Measurements from ENCODE around the gene SH3GL2.

- TF ChIP-seq, protein P1, sequence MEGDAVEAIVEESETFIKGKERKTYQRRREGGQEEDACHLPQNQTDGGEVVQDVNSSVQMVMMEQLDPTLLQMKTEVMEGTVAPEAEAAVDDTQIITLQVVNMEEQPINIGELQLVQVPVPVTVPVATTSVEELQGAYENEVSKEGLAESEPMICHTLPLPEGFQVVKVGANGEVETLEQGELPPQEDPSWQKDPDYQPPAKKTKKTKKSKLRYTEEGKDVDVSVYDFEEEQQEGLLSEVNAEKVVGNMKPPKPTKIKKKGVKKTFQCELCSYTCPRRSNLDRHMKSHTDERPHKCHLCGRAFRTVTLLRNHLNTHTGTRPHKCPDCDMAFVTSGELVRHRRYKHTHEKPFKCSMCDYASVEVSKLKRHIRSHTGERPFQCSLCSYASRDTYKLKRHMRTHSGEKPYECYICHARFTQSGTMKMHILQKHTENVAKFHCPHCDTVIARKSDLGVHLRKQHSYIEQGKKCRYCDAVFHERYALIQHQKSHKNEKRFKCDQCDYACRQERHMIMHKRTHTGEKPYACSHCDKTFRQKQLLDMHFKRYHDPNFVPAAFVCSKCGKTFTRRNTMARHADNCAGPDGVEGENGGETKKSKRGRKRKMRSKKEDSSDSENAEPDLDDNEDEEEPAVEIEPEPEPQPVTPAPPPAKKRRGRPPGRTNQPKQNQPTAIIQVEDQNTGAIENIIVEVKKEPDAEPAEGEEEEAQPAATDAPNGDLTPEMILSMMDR (IDR thresholded peaks at IDR 0.05; ENCODE audit: low read depth, low read length, missing input control), result no peak
- TF ChIP-seq, protein P2, sequence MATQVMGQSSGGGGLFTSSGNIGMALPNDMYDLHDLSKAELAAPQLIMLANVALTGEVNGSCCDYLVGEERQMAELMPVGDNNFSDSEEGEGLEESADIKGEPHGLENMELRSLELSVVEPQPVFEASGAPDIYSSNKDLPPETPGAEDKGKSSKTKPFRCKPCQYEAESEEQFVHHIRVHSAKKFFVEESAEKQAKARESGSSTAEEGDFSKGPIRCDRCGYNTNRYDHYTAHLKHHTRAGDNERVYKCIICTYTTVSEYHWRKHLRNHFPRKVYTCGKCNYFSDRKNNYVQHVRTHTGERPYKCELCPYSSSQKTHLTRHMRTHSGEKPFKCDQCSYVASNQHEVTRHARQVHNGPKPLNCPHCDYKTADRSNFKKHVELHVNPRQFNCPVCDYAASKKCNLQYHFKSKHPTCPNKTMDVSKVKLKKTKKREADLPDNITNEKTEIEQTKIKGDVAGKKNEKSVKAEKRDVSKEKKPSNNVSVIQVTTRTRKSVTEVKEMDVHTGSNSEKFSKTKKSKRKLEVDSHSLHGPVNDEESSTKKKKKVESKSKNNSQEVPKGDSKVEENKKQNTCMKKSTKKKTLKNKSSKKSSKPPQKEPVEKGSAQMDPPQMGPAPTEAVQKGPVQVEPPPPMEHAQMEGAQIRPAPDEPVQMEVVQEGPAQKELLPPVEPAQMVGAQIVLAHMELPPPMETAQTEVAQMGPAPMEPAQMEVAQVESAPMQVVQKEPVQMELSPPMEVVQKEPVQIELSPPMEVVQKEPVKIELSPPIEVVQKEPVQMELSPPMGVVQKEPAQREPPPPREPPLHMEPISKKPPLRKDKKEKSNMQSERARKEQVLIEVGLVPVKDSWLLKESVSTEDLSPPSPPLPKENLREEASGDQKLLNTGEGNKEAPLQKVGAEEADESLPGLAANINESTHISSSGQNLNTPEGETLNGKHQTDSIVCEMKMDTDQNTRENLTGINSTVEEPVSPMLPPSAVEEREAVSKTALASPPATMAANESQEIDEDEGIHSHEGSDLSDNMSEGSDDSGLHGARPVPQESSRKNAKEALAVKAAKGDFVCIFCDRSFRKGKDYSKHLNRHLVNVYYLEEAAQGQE (IDR thresholded peaks at IDR 0.05), result no peak
- TF ChIP-seq EGR1 (IDR thresholded peaks at IDR 0.05; ENCODE audit: low read depth in 2 of 2) (no peak), RAD21 (IDR thresholded peaks at IDR 0.05) (no peak)
Measured at GRCh38 chr9:17632994-17633393, 54.1 kb downstream of the SH3GL2 start.

Data from liver (tissue), 3 donors.